NCI-H2196 treated with DMSO at 0.1 percent for 48 hours (cell line): ENCODE measurements around the gene SLMAP.
"Not testable (repeated sequence)": the region's sequence is repeated elsewhere in the genome, so short reads cannot be mapped to it uniquely, and the experiment has no call there.

Source experiments
- DNase-seq: peaks from one replicate; lab custom pipeline; 2025; ENCODE audit not compliant: unreplicated experiment; lab: John Stamatoyannopoulos, UW

The SLMAP gene

GRCh38 chr3:57877116-57877515, 121.0 kb downstream of the SLMAP start:
- no peak for DNase-seq

GRCh38 chr3:57884436-57884835, 128.3 kb downstream of the SLMAP start:
- not testable (repeated sequence) for DNase-seq

- DNase-seq: no peak
Observed at GRCh38 chr3:57889807-57890206, 133.7 kb downstream of the SLMAP start.

GRCh38 chr3:57890874-57891273, 134.8 kb downstream of the SLMAP start:
- no peak for DNase-seq

- DNase-seq: no peak
Observed at GRCh38 chr3:57892423-57892822, 136.3 kb downstream of the SLMAP start.

- DNase-seq: no peak
Observed at GRCh38 chr3:57893156-57893555, 137.0 kb downstream of the SLMAP start.

GRCh38 chr3:57893668-57894067, 137.6 kb downstream of the SLMAP start:
- no peak for DNase-seq

- DNase-seq: no peak
Observed at GRCh38 chr3:57896031-57896430, 139.9 kb downstream of the SLMAP start.

GRCh38 chr3:57896691-57897090, 140.6 kb downstream of the SLMAP start:
- no peak for DNase-seq

GRCh38 chr3:57900786-57901185, 144.7 kb downstream of the SLMAP start:
- DNase-seq: no peak

GRCh38 chr3:57903124-57903890, 147.2 kb downstream of the SLMAP start:
- no peak for DNase-seq

- no peak for DNase-seq
Observed at GRCh38 chr3:57910990-57911389, 154.9 kb downstream of the SLMAP start.

GRCh38 chr3:57911593-57911992, 155.5 kb downstream of the SLMAP start:
- DNase-seq: no peak

- DNase-seq: no peak
Observed at GRCh38 chr3:57917601-57918000, 161.5 kb downstream of the SLMAP start.

GRCh38 chr3:57918123-57918837, 162.2 kb downstream of the SLMAP start:
- DNase-seq: no peak

GRCh38 chr3:57919987-57920386, 163.9 kb downstream of the SLMAP start:
- DNase-seq: no peak

GRCh38 chr3:57923101-57923500, 167.0 kb downstream of the SLMAP start:
- no peak for DNase-seq

- DNase-seq: no peak
Observed at GRCh38 chr3:57923752-57924151, 167.6 kb downstream of the SLMAP start.

GRCh38 chr3:57927166-57927565, 171.1 kb downstream of the SLMAP start:
- no peak for DNase-seq

GRCh38 chr3:57927916-57928315, 171.8 kb downstream of the SLMAP start:
- DNase-seq: no peak

GRCh38 chr3:57928511-57928910, 172.4 kb downstream of the SLMAP start:
- DNase-seq: no peak

- DNase-seq: no peak
Observed at GRCh38 chr3:57929988-57930387, 173.9 kb downstream of the SLMAP start.

- DNase-seq: no peak
Observed at GRCh38 chr3:57933602-57934001, 177.5 kb downstream of the SLMAP start.
